PC-9 (cell line): ENCODE measurements around the gene CBX8. TPM values are rescaled to one million over a fixed set of nuclear protein-coding genes. Genes with fewer than 3 reads are reported as not detected.

Source experiments
- BruUV-seq: library from RNA; stranded (reverse); fragments of 400-500 nt; replicated peaks from 2 replicates; lab custom pipeline; 2021; lab: Mats Ljungman, UMichigan
- CTCF ChIA-PET: fragments of 300-600 bp; sonication (Branson Sonifier 250); formaldehyde crosslinking; loops from one replicate; lab custom pipeline; 2022; ENCODE audit warnings: antibody characterized with exemption; lab: Charles Lee
- POLR2A ChIA-PET: fragments of 300-600 bp; sonication (Branson Sonifier 250); formaldehyde crosslinking; loops from one replicate; lab custom pipeline; 2022; ENCODE audit warnings: antibody characterized with exemption; ENCODE audit not compliant: unreplicated experiment; lab: Charles Lee
- DNase-seq, 2 experiments: peaks; one replicate each; pipeline versions ENCODE4 v3.0.0 to v3.0.0-alpha.2; 2015 to 2022; ENCODE audit warnings: mixed read lengths in 1 of 2
- H2AFZ ChIP-seq: fragments of 200-600 bp; sonication (generic); 2 replicates; pipeline ENCODE4 v1.8.1; 2017; ENCODE audit warnings: antibody characterized with exemption
- H3F3A ChIP-seq: fragments of 200-600 bp; sonication (generic); 2 replicates; pipeline ENCODE4 v1.8.1; 2017; ENCODE audit warnings: antibody characterized with exemption, mild to moderate bottlenecking, low read depth; ENCODE audit not compliant: insufficient read depth
- H3K27ac ChIP-seq: fragments of 200-600 bp; sonication (generic); 2 replicates; pipeline ENCODE4 v1.6.1; 2016; ENCODE audit warnings: mixed run types
- H3K27me3 ChIP-seq: fragments of 200-600 bp; sonication (generic); 2 replicates; pipeline ENCODE4 v1.6.1; 2016; ENCODE audit warnings: low read depth, mixed run types; ENCODE audit not compliant: insufficient read depth
- H3K36me3 ChIP-seq: fragments of 200-600 bp; sonication (generic); 2 replicates; pipeline ENCODE4 v1.6.1; 2016; ENCODE audit warnings: low read depth, mixed run types
- H3K4me1 ChIP-seq: fragments of 200-600 bp; sonication (generic); replicated peaks from 2 replicates; pipeline ENCODE4 v1.6.1; 2016; ENCODE audit warnings: mixed run types; ENCODE audit not compliant: insufficient read depth
- H3K4me2 ChIP-seq: fragments of 200-600 bp; sonication (generic); 2 replicates; pipeline ENCODE4 v1.6.1; 2017; ENCODE audit warnings: mixed run types
- H3K4me3 ChIP-seq: fragments of 200-600 bp; sonication (generic); 2 replicates; pipeline ENCODE4 v1.6.1; 2016; ENCODE audit warnings: mixed run types
- H3K79me2 ChIP-seq: fragments of 200-600 bp; sonication (generic); 2 replicates; pipeline ENCODE4 v1.6.1; 2017; ENCODE audit warnings: low read depth, mixed run types
- H3K9me2 ChIP-seq: fragments of 200-600 bp; sonication (generic); 2 replicates; pipeline ENCODE4 v1.8.1; 2017; ENCODE audit warnings: mild to moderate bottlenecking; ENCODE audit not compliant: insufficient read depth
- H3K9me3 ChIP-seq: fragments of 200-600 bp; sonication (generic); 2 replicates; pipeline ENCODE4 v1.8.1; 2016; ENCODE audit warnings: low read depth; ENCODE audit not compliant: insufficient read depth
- H4K20me1 ChIP-seq: fragments of 200-600 bp; sonication (generic); 2 replicates; pipeline ENCODE4 v1.8.1; 2017; ENCODE audit not compliant: insufficient read depth
- EZH2 ChIP-seq: fragments of 200-600 bp; sonication (generic); IDR thresholded peaks from 2 replicates; pipeline ENCODE4 v1.8.0; 2017; ENCODE audit warnings: antibody characterized with exemption, low read depth
- intact Hi-C: fragments of 100-400 bp; cut with micrococcal nuclease; formaldehyde crosslinking; loops from one replicate; pipeline ENCODE4 v1.10.0; 2022; ENCODE audit not compliant: unreplicated experiment
- total RNA-seq: library from RNA; stranded (reverse); gene quantifications from 2 replicates; pipeline ENCODE4 v1.2.3, GENCODE V29; 2021
- TF ChIP-seq, protein P1 (sequence below): fragments of 200-600 bp; sonication (generic); conservative IDR thresholded peaks from 2 replicates; pipeline ENCODE4 v1.6.1; 2017; ENCODE audit warnings: mixed run types, antibody characterized with exemption, mild to moderate bottlenecking, moderate library complexity

CBX8 gene
- total RNA-seq, 1 experiment from 2014 or later: 14.2 TPM

DNA sequence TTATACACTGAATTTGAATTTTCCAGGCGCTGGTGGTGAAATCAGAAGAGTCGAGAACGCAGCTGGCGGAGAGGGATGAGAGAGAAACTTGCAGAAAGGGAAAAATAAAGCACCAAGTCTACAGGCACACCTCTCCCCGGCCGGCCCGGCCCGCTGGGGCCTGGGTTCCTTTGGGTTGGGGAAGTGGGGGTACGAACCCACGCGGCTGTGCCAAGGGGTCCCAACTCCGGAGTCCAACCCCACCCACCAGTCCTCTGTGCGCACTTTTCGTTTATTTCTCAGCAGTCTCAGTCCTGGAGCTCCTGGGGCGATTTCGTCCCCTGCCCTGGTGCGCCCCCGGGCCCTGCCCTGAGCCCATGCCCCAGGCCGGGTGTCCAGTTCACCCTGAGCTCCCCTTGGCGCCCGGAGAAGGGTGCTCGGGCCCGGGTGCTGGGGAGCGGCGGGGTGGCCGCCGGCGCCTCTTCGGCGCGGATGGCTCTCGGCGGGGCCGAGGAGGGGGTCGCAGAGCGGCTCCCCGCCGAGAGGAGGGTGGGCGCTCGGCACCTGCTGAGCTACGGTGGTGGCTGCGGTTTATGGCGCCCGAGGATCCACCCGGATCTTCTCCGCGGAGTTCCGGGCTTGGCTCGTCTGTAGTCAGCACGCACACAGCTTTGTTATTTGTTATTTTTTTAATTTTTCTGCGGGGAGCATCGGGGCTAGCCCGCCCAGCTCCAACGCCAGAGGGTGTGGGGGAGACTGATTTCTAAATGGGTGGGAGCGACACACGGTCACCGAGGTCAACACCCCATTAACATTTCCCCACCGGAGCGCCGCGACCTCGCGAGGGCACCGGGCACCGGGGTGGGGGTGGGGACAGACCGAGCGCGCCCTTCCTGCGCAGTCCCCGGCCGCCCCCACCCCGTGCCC, 15.7 kb upstream of the CBX8 start:
- Histone ChIP-seq H4K20me1 (no peaks in the 10 kb centered on the region), H3K27me3 (no peaks in the 10 kb centered on the region), H3K4me3 (peak overlapping the region; percentile 48; the same call in 1 of the 2 replicates), H3K9me3 (no peaks in the 10 kb centered on the region), H3K27ac (no peak overlapping the region), H3F3A (peaks cover 17% of the 10 kb centered on the region; the same call in 1 of the 2 replicates), H3K4me1 (peaks cover 39% of the 10 kb centered on the region; the same call in 1 of the 2 replicates), H3K36me3 (no peaks in the 10 kb centered on the region), H3K79me2 (no peaks in the 10 kb centered on the region), H3K9me2 (no peaks in the 10 kb centered on the region), H3K4me2 (peak overlapping the region; percentile 82), H2AFZ (no peak overlapping the region)
- CTCF ChIA-PET: interaction anchor here (0.6 to 0.7 kb wide), 2 partner anchors 114 to 871 kb away, joined by 3 read pairs; no protein-coding TSS in a partner anchor
- TF ChIP-seq EZH2: no peak
- TF ChIP-seq, protein P1, sequence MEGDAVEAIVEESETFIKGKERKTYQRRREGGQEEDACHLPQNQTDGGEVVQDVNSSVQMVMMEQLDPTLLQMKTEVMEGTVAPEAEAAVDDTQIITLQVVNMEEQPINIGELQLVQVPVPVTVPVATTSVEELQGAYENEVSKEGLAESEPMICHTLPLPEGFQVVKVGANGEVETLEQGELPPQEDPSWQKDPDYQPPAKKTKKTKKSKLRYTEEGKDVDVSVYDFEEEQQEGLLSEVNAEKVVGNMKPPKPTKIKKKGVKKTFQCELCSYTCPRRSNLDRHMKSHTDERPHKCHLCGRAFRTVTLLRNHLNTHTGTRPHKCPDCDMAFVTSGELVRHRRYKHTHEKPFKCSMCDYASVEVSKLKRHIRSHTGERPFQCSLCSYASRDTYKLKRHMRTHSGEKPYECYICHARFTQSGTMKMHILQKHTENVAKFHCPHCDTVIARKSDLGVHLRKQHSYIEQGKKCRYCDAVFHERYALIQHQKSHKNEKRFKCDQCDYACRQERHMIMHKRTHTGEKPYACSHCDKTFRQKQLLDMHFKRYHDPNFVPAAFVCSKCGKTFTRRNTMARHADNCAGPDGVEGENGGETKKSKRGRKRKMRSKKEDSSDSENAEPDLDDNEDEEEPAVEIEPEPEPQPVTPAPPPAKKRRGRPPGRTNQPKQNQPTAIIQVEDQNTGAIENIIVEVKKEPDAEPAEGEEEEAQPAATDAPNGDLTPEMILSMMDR: no peak
- DNase-seq: no peak
- no TSS peak for BruUV-seq
- POLR2A ChIA-PET: interaction anchor here (0.7 kb wide), 1 partner anchor 27 kb away, joined by 4 read pairs; no protein-coding TSS in a partner anchor
- intact Hi-C loops: no loop called here

DNA sequence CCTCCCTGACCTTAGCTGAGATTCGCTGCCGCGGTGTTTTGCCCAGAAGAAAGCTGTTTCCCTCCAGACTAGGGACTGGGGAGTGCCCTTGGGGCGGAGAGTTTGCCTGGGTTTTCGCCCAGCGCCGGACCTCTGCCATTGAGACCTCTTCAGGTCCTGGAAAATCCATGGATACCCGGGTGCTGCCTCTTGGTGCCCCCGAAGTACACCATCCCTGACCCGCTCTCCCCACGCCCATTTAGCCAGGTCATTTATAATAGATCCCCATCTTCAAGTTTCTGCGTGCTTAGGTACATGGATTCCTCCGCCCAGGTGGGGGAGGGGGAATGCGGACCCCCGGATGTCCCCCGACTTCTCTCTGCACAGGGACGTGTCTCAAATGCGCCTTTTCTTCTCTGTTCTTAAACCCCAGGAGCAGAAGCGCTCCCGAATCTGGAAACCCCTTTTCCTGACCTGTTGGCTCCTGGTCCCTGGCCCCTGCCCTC, 15.0 kb upstream of the CBX8 start:
- intact Hi-C loops: loop anchor here (1.0 kb wide), 1 partner anchor 20 kb away; no protein-coding TSS in a partner anchor
- 0 out of 2 replicates have a peak overlapping the region, but pooled peaks have one; percentile 33 for H2AFZ ChIP-seq

More for the DNA sequence above, 15.0 kb upstream of the CBX8 start:
- Histone ChIP-seq H3F3A (peaks cover 17% of the 10 kb centered on the region; the same call in 1 of the 2 replicates), H4K20me1 (no peaks in the 10 kb centered on the region), H3K4me2 (peak overlapping the region; percentile 82), H3K27ac (no peak overlapping the region), H3K9me3 (no peaks in the 10 kb centered on the region), H3K4me3 (peak overlapping the region; percentile 24; the same call in 1 of the 2 replicates), H3K9me2 (no peaks in the 10 kb centered on the region), H3K4me1 (peaks cover 39% of the 10 kb centered on the region; the same call in 1 of the 2 replicates), H3K27me3 (no peaks in the 10 kb centered on the region), H3K79me2 (no peaks in the 10 kb centered on the region), H3K36me3 (no peaks in the 10 kb centered on the region)
- no TSS peak for BruUV-seq
- DNase-seq: no peak
- ChIA-PET CTCF (interaction anchor here (0.6 to 1.2 kb wide), 4 partner anchors 105 to 870 kb away, joined by 3 to 4 read pairs (median 3); no protein-coding TSS in a partner anchor), POLR2A (no interaction called here)
- TF ChIP-seq, protein P1: no peak
- no peak for TF ChIP-seq EZH2
